Putamen (tissue), 1 donor: ENCODE data around the gene MAD1L1.

ENCODE experiments used
- DNase-seq: peaks from one replicate; pipeline ENCODE4 v3.0.0-alpha.2; 2016; ENCODE audit warnings: low spot score

The MAD1L1 gene

DNA sequence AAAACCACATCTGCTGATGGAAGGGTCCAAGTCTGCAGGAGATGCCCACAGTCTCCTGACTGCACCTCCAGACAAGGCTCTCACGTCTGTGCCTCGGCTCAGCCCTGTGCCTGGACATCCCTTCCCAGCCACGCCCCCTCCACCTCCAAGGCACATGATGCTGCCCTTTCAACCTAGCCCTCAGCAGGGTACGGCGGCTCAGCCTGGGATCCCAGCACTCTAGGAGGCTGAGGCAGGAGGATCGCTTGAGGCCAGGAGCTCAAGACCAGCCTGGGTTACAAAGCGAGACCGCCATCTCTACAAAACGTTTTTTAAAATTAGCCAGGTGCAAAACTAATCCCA, 14.3 kb downstream of the MAD1L1 start:
- no peak for DNase-seq

GRCh38 chr7:2217716-2218443, 14.9 kb downstream of the MAD1L1 start:
- no peak for DNase-seq

GRCh38 chr7:2217206-2217605, 15.5 kb downstream of the MAD1L1 start:
- DNase-seq = no peak

GRCh38 chr7:2215851-2216250, 16.9 kb downstream of the MAD1L1 start:
- DNase-seq = no peak

GRCh38 chr7:2214636-2215035, 18.1 kb downstream of the MAD1L1 start:
- no peak for DNase-seq

DNA sequence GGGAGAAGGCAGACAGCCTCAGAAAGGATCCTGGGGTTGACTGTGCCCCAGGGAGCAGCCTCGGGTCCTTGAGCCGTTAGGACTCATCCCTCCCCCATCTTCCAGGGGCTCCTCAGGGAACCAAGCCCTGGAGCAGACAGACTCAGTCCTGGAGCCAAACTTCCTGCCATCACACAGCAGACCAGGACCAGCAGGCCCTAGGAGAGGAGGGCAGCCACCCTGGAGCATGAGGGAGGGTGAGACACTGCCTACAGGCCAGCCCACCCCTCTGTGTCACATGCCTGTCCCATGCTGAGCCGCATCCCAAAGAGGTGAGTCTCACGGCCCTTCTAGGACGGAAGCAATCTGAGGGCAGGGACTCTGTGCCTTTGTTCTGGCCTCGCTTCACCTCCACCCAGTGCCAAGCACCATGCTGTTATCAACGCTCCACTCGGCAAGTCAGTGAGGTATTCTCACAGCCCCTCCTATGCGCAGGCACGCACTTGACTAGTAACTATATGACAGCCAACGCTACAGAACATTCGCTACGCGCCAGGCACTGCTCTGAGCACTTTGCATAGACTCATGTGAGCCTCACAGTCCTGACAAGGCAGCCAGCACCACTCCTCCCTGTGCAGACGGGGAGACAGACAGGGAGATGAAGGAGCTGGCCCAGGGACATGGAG, 19.1 kb downstream of the MAD1L1 start:
- DNase-seq = no peak

DNA sequence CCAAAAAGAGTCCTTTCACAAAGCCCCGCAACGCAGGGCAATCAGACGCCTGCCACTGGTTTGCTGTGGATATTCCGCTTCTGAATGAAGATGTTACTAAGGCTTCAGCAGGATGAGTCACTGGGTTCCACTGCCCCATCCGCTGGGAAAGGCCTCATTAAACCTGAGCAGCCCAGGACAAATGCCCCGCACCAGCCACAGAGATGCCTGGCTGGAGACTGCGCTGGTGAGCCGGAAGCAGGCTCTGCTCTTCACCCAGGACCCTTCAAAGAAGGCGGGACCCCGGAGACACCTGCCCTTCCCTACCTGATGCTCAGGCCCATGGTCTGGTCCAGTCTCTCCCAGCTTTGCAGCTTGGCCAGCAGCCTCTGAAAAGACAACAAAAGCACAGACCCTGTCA, 19.8 kb downstream of the MAD1L1 start:
- no peak for DNase-seq

DNA sequence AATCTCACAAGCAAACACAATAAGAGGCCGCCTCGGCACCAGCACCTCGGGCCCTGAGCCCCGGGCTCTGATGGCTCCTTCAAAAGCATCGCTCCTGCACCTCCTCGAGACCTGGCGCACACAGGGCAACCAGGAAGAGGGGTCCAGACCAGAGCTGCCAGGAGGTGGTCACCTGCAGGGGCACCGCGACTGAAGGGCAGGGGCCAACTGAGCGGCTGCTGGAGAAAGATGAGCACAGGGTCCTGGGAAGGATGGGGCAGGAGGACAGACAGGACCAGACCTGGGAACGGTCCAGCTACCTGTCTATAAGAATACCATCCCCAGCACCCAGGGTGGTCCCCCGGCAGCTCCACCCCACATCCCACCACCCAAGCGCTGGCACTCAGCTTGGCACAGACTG, 20.8 kb downstream of the MAD1L1 start:
- DNase-seq = no peak

DNA sequence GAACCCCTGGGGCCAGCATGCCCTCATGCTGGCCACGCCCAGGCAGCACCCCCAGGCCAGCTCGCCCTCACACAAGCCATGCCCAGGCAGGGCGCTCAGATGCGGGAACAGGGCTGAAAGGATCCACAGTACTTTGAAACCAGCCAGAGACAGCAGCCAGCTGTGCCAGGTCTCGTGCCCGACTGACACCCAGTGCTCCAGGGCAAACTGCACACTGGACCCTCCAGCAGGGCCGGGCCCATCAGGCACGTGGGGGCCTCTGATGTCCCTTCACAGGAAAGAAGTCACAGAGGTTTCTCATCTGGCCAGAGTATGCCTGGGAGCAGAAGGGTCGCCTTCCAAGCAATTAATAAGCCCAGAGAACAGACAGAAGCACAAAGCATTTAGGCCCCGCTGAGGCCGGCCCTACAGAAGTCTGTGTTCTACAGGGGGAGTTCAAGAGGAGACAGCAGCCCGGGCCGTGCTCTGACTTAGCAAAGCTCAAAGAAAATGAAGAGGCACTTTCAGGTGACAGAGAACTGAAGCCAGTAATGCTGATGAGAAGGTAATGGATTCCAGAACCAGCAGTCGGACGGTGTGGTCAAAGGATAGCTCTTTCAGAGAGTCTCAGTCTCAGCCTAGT, 21.4 kb downstream of the MAD1L1 start:
- no peak for DNase-seq

- no peak for DNase-seq
These were observed 22.0 kb downstream of the MAD1L1 start for GRCh38 chr7:2210551-2211258.

DNA sequence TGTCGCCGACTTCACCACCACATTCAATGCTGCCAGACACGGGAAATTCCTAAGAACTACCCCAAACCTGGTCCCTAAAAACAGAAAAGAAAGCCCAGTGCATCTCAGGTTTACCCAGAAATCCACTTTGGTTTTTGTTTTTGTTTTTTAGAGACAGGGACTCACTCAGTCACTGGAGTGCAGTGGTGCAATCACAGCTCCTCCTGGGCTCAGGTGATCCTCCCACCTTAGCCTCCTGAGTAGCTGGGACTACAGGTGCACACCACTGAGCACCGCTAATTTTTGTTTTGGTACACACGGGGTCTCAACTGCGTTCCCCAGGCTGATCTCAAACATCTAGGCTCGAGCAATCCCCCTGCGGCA, 22.8 kb downstream of the MAD1L1 start:
- no peak for DNase-seq

DNA sequence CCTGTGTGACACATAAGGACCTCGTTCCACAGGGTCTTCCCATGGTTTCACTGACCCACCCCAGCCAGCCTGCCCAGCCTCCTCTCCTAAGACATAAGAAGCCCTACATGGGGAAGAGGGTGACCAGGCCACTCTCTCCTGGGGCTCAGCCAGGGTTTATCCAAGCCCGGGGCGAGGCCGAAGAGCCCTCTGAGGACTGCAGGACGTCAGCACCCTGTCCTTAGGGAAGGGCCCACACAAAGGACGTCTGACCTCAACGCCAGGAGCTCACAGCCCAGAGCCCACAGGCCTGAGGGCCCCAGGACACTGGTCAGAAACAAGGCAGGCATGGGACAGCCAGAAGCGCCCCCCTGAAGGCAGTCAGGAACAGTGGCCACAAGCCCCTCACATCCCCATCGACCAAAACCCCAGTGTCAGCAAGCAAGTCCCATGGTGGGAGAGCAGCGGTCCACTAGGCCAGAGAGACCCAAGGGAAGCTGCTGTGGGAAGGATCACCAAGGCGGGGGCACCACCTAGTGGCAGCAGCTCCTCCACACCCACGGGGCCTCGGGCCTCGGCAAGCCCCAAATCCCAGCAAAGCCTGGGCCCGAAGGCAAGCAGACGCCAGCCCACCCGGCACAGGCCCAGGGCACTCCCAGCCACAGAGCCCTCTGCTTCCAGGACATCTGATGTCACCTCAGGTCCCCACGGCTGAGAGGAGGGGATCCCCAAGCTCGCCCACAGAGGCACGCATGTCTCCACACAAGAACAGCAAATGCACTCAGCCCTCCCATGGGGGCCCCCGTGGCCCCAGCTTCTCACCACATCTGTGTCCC, 23.4 kb downstream of the MAD1L1 start:
- peak; percentile 64 for DNase-seq

DNA sequence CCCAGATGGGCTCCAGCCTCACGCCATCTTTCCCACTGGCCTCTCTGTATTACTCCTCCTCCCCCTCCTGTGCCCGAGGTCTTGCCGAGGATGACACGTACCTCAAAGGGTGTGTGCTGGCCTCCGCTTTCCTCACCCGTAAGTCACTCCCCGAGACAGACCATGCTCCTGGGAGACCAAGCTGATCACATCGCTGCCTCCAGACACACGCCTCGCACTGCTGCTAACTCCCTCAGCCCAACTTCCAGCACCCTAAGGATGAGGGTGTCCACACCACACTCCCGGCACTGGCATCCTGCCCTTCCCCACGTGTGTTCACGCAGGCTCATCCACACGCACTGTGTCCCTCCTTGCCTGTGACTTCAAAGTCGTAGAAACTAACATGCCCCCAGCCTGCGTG, 24.0 kb downstream of the MAD1L1 start:
- DNase-seq = no peak

- no peak for DNase-seq
These were observed 27.5 kb downstream of the MAD1L1 start for GRCh38 chr7:2205036-2205780.

DNA sequence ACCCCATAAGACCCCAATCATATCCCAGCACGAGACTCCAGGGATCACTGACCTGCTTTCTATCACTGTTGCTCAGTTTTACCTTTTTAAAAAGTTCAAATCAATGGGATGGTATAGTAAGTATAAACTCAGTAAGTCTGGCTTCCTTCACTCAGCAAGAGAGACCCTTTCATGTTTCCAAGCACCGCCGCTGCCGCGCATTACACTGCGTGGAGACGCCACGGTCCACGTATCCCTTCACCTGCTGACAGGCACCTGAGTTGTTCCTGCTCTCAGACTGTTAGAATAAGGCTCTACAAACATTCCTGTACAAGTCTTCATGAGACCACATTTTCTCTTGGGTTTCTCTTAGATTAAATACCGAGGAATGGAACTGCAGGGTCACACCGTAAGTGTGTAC, 28.3 kb downstream of the MAD1L1 start:
- no peak for DNase-seq

DNA sequence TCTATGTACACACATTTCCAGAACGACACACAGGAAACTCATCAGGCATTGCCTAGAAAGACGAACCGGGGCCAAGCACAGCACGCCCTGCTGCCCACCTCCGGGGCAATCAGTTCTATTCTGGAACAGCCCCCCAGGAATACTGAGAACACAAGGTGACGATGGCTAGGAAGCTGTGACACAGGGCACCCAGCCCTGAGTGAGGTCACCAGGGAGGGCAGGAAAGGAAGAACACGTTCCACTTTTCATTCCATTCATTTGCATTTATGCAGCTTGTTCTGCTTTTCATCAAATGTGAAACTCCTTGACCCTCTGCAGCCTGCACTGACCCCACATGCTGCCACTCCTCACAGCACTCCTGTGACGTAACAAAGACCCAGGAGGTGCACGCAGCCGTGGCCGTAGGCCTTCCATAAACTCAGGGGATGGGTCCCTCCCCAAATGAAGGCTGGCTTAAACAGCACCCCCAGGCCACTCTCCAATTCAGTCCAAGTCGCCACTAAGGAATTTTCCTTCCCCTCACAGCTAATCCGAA, 28.9 kb downstream of the MAD1L1 start:
- no peak for DNase-seq

DNA sequence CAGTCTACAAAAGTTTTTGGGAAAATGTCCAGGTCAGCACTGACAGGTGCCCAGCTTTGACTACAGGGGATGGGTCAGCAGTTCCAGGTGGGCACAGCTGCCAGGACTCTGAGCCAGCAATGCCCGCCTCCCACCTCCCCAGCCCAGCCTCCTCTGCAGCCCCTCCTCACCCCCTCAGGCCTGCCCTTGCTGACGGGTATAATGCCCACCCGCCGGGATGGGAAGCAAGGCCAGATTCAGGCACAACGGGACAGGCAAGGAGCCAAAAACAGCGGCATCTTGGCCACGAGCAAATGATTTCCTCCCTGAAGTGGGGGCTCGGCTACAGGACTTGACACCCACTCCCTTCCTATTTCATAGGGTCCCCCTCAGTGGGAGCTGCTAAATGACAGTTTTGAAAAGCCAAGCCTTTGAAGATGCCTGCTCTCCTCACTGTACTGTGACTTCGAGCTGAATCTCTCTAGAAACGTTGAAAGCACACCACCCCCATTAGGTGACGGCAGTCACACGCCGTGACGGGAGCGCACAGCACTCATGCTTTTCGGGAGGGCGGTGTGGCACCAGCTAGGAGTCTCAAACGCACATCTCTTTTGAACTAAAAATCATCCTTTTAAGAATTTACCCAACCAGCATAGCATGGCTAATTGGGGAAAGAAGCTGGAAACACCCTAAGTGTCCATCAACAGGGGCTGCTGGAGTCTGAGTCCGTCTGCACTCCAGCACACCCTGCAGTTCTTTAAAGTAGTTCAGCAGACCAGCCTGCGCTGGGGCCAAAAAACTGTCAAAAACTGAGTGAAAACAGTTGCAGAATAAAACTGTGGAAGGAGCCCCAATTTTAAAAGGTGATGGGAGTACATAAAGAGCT, 29.6 kb downstream of the MAD1L1 start:
- DNase-seq = peak; percentile 17

- no peak for DNase-seq
These were observed 30.4 kb downstream of the MAD1L1 start for GRCh38 chr7:2202361-2202761.

- DNase-seq = no peak
These were observed 30.9 kb downstream of the MAD1L1 start for GRCh38 chr7:2201686-2202360.

DNA sequence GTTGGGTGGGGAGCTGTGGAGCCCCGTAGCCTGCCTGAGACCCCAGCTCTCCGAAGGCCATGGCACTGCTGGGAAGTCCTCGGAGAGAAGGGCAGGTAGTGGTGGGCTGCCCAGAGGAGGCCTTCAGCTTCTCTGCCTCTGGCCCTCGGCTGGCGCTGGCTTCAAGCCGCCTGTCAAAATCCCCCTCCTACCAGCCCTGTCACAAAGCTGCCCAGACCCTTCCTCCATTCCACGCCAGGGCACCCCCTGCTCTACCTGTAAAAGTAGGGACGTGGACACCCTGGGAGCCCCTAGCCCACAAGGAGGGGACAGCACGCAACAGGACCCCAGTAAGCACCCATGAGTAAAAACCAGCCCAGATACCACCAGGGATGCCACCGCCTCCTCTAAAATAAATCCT, 31.6 kb downstream of the MAD1L1 start:
- no peak for DNase-seq
